Neural cell (in vitro differentiated cells): ENCODE measurements around the gene CEMP1. TPM values are rescaled to one million over a fixed set of nuclear protein-coding genes. Genes with fewer than 3 reads are reported as not detected.

Experiments
- H2AFZ ChIP-seq: fragments of 200-600, 300-800 bp; sonication (generic), shearing (Covaris generic); 2 replicates; pipeline ENCODE4 v1.6.0; 2014; ENCODE audit warnings: low read depth, mild to moderate bottlenecking, antibody characterized with exemption, low read length, moderate library complexity
- H3F3A ChIP-seq: fragments of 200-600 bp; shearing (Covaris generic); 2 replicates; pipeline ENCODE4 v1.6.1; 2016; ENCODE audit warnings: mild to moderate bottlenecking, moderate library complexity, mixed read lengths, antibody characterized with exemption, low read length; ENCODE audit not compliant: insufficient read depth, poor library complexity, severe bottlenecking
- H3K27ac ChIP-seq: fragments of 200-600, 300-800 bp; sonication (generic), shearing (Covaris generic); 2 replicates; pipeline ENCODE4 v1.5.1; 2014; ENCODE audit warnings: mild to moderate bottlenecking, low read length, moderate library complexity
- H3K27me3 ChIP-seq: fragments of 300-800, 200-600 bp; sonication (generic), shearing (Covaris generic); 2 replicates; pipeline ENCODE4 v1.6.0; 2014; ENCODE audit warnings: mild to moderate bottlenecking, low read depth, low read length, moderate library complexity; ENCODE audit not compliant: insufficient read depth
- H3K36me3 ChIP-seq: fragments of 300-800, 200-600 bp; sonication (generic), shearing (Covaris generic); 2 replicates; pipeline ENCODE4 v1.5.1; 2014; ENCODE audit warnings: mild to moderate bottlenecking, antibody characterized with exemption, low read length, moderate library complexity; ENCODE audit not compliant: insufficient read depth
- H3K4me2 ChIP-seq: fragments of 300-800, 200-600 bp; sonication (generic), shearing (Covaris generic); 2 replicates; pipeline ENCODE4 v1.6.0; 2014; ENCODE audit warnings: mild to moderate bottlenecking, low read length
- H3K4me3 ChIP-seq: fragments of 300-800, 200-600 bp; sonication (generic), shearing (Covaris generic); 2 replicates; pipeline ENCODE4 v1.5.1; 2014; ENCODE audit warnings: mild to moderate bottlenecking, low read length, moderate library complexity
- H3K79me2 ChIP-seq: fragments of 200-600 bp; shearing (Covaris generic); replicated peaks from 2 replicates; pipeline ENCODE4 v1.6.0; 2014; ENCODE audit warnings: mild to moderate bottlenecking, low read length, moderate library complexity; ENCODE audit not compliant: insufficient read depth
- H3K9ac ChIP-seq: fragments of 300-800, 200-600 bp; sonication (generic), shearing (Covaris generic); 2 replicates; pipeline ENCODE4 v1.6.1; 2016; ENCODE audit warnings: mild to moderate bottlenecking, low read length, mixed read lengths
- H3K9me2 ChIP-seq: fragments of 200-600 bp; shearing (Covaris generic); 2 replicates; pipeline ENCODE4 v1.6.1; 2016; ENCODE audit warnings: mild to moderate bottlenecking, low read length, mixed read lengths; ENCODE audit not compliant: insufficient read depth
- H3K9me3 ChIP-seq: fragments of 200-600, 300-800 bp; sonication (generic), shearing (Covaris generic); 2 replicates; pipeline ENCODE4 v1.6.1; 2016; ENCODE audit warnings: mild to moderate bottlenecking, mixed run types, low read length, moderate library complexity, mixed read lengths
- H4K20me1 ChIP-seq: fragments of 200-600 bp; shearing (Covaris generic); 2 replicates; pipeline ENCODE4 v1.6.1; 2016; ENCODE audit warnings: mild to moderate bottlenecking, mixed run types; ENCODE audit not compliant: insufficient read depth
- EP300 ChIP-seq: fragments of 450-650 bp; conservative IDR thresholded peaks from 2 replicates; pipeline ENCODE4 v1.6.1; 2014; ENCODE audit warnings: antibody characterized with exemption, mild to moderate bottlenecking, moderate library complexity; ENCODE audit not compliant: poor library complexity, severe bottlenecking
- EZH2 ChIP-seq: fragments of 200-600, 300-800 bp; shearing (Covaris generic), sonication (generic); IDR thresholded peaks from 2 replicates; pipeline ENCODE4 v1.6.1; 2014; ENCODE audit warnings: antibody characterized with exemption, low read length, borderline replicate concordance, mild to moderate bottlenecking; ENCODE audit not compliant: insufficient read depth, poor library complexity, severe bottlenecking
- MXI1 ChIP-seq: fragments of 450-650 bp; conservative IDR thresholded peaks from 2 replicates; pipeline ENCODE4 v1.6.1; 2014; ENCODE audit warnings: antibody characterized with exemption, mild to moderate bottlenecking; ENCODE audit not compliant: poor library complexity, severe bottlenecking
- POLR2AphosphoS5 ChIP-seq: IDR thresholded peaks from 2 replicates; pipeline ENCODE4 v1.6.1; 2012
- RAD21 ChIP-seq: fragments of 450-650 bp; conservative IDR thresholded peaks from 2 replicates; pipeline ENCODE4 v1.6.1; 2014; ENCODE audit warnings: antibody characterized with exemption, mild to moderate bottlenecking, moderate library complexity
- SMC3 ChIP-seq: fragments of 450-650 bp; conservative IDR thresholded peaks from 2 replicates; pipeline ENCODE4 v1.6.1; 2014; ENCODE audit warnings: antibody characterized with exemption, mild to moderate bottlenecking, moderate library complexity; ENCODE audit not compliant: poor library complexity
- TAF1 ChIP-seq: IDR thresholded peaks from 2 replicates; pipeline ENCODE4 v1.6.1; 2012; ENCODE audit warnings: low read depth
- polyA plus RNA-seq: library from polyadenylated mRNA; depleted of rRNA; stranded (reverse); fragments of >200 nt; gene quantifications from 2 replicates; pipeline ENCODE4 v1.2.3, GENCODE V29; 2014
- small RNA-seq, 3 experiments: library from RNA; depleted of rRNA; stranded (forward); fragments of <200 nt; gene quantifications; one replicate each; pipeline ENCODE3, GENCODE V24; 2012
- TF ChIP-seq, protein P1 (sequence below): fragments of 450-650 bp; IDR thresholded peaks from 2 replicates; pipeline ENCODE4 v1.5.1; 2014; ENCODE audit warnings: antibody characterized with exemption, mild to moderate bottlenecking, moderate library complexity; ENCODE audit not compliant: poor library complexity, severe bottlenecking
- TF ChIP-seq, protein P2 (sequence below): IDR thresholded peaks from 2 replicates; pipeline ENCODE4 v1.6.1; 2012; ENCODE audit warnings: borderline replicate concordance

The CEMP1 gene
- polyA plus RNA-seq, 1 donor from 2014 or later, result 0.46 TPM

DNA sequence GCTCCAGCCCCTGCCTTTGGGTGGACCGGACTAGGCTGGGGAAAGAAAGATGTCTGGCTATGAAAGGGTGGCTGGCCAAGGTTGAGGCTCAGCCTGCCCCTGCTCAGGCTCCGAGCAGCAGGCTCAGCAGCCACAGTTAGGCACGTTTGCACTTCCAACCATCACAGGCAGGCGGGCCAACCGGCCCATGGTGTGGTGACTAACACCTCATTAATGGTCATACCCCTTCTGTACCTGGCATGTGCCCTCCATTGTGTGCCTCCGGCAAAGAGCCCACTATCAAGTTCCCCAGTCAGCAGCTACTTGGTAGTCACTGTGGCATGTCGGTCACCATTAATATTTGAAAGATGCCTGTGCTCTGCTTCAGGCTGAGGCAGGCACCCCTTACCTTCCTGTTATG is 49.5 kb downstream of the CEMP1 start:
- H3K9me2 ChIP-seq, result no peaks in the 10 kb centered on the region
- H3F3A ChIP-seq, result no peaks in the 10 kb centered on the region
- H3K79me2 ChIP-seq, result peaks cover 4% of the 10 kb centered on the region
- H3K27ac ChIP-seq, result no peak overlapping the region
- H3K4me3 ChIP-seq, result no peak overlapping the region
- no peak overlapping the region for H2AFZ ChIP-seq
- no peak overlapping the region for H3K4me2 ChIP-seq
- H3K9me3 ChIP-seq, result no peaks in the 10 kb centered on the region
- no peak for TF ChIP-seq RAD21
- no peak for TF ChIP-seq POLR2AphosphoS5
- TF ChIP-seq, protein P1, sequence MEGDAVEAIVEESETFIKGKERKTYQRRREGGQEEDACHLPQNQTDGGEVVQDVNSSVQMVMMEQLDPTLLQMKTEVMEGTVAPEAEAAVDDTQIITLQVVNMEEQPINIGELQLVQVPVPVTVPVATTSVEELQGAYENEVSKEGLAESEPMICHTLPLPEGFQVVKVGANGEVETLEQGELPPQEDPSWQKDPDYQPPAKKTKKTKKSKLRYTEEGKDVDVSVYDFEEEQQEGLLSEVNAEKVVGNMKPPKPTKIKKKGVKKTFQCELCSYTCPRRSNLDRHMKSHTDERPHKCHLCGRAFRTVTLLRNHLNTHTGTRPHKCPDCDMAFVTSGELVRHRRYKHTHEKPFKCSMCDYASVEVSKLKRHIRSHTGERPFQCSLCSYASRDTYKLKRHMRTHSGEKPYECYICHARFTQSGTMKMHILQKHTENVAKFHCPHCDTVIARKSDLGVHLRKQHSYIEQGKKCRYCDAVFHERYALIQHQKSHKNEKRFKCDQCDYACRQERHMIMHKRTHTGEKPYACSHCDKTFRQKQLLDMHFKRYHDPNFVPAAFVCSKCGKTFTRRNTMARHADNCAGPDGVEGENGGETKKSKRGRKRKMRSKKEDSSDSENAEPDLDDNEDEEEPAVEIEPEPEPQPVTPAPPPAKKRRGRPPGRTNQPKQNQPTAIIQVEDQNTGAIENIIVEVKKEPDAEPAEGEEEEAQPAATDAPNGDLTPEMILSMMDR, result no peak
- TF ChIP-seq SMC3, result no peak
- no peak for TF ChIP-seq EZH2
- TF ChIP-seq, protein P2, sequence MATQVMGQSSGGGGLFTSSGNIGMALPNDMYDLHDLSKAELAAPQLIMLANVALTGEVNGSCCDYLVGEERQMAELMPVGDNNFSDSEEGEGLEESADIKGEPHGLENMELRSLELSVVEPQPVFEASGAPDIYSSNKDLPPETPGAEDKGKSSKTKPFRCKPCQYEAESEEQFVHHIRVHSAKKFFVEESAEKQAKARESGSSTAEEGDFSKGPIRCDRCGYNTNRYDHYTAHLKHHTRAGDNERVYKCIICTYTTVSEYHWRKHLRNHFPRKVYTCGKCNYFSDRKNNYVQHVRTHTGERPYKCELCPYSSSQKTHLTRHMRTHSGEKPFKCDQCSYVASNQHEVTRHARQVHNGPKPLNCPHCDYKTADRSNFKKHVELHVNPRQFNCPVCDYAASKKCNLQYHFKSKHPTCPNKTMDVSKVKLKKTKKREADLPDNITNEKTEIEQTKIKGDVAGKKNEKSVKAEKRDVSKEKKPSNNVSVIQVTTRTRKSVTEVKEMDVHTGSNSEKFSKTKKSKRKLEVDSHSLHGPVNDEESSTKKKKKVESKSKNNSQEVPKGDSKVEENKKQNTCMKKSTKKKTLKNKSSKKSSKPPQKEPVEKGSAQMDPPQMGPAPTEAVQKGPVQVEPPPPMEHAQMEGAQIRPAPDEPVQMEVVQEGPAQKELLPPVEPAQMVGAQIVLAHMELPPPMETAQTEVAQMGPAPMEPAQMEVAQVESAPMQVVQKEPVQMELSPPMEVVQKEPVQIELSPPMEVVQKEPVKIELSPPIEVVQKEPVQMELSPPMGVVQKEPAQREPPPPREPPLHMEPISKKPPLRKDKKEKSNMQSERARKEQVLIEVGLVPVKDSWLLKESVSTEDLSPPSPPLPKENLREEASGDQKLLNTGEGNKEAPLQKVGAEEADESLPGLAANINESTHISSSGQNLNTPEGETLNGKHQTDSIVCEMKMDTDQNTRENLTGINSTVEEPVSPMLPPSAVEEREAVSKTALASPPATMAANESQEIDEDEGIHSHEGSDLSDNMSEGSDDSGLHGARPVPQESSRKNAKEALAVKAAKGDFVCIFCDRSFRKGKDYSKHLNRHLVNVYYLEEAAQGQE, result no peak
- TF ChIP-seq TAF1, result no peak
- TF ChIP-seq MXI1, result no peak
- TF ChIP-seq EP300, result no peak
- no peaks in the 10 kb centered on the region for H3K36me3 ChIP-seq
- no peak overlapping the region for H3K9ac ChIP-seq
- H4K20me1 ChIP-seq, result no peaks in the 10 kb centered on the region
- no peaks in the 10 kb centered on the region for H3K27me3 ChIP-seq

DNA sequence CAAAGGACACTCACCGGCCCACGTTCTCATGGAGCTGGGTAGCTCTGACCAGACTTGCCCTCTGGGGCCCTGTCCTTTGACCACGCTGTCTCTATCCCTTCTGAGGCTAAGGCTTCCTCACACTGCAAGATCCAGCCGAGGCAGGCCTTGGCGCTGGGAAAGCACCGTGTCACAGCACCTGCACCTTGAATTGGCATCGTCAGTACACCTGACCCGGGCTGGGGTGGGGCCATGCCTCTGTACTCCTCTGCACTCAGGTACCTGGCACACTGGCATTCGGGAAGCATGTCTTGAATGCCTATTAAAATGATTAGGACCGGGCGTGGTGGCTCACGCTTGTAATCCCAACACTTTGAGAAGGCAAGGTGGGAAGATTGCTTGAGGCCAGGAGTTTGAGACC is 50.3 kb downstream of the CEMP1 start:
- H3K36me3 ChIP-seq, result no peaks in the 10 kb centered on the region

More for the DNA sequence above, 50.3 kb downstream of the CEMP1 start:
- H3K9me3 ChIP-seq, result no peaks in the 10 kb centered on the region
- no peaks in the 10 kb centered on the region for H3K27me3 ChIP-seq
- TF ChIP-seq SMC3 (no peak), TAF1 (no peak), POLR2AphosphoS5 (no peak)
- no peaks in the 10 kb centered on the region for H3F3A ChIP-seq
- no peak overlapping the region for H3K27ac ChIP-seq
- H4K20me1 ChIP-seq, result no peaks in the 10 kb centered on the region
- H3K79me2 ChIP-seq, result peaks cover 8% of the 10 kb centered on the region
- no peaks in the 10 kb centered on the region for H3K9me2 ChIP-seq
- H3K9ac ChIP-seq, result no peak overlapping the region
- H3K4me2 ChIP-seq, result no peak overlapping the region
- no peak overlapping the region for H2AFZ ChIP-seq
- no peak overlapping the region for H3K4me3 ChIP-seq

Small RNA genes lying within 50 kb of the gene (small RNA-seq; reads per million reads assigned to genes)
- gene AC093525.1, result 0 reads per million in 3 experiments
- gene MIR3178, result 0 to 0.32 (median 0) reads per million in 3 experiments

Other genes with a start within 250 kb of the CEMP1 start
- gene ABCA3, start 190.7 kb downstream of the CEMP1 start, polyA plus RNA-seq, result 30.7 and 34.1 TPM in 2 replicates
- gene CCNF, start 102.0 kb downstream of the CEMP1 start, polyA plus RNA-seq, result 5.2 and 5.7 TPM in 2 replicates
- gene TEDC2, start 71.3 kb downstream of the CEMP1 start, polyA plus RNA-seq, result 27.6 and 31.5 TPM in 2 replicates
- gene NTN3, start 60.1 kb downstream of the CEMP1 start, polyA plus RNA-seq, result 1.2 and 2.4 TPM in 2 replicates
- gene TBC1D24, start 56.3 kb downstream of the CEMP1 start, polyA plus RNA-seq, result 27.1 and 30.1 TPM in 2 replicates
- 89.7 and 100 TPM in 2 replicates for gene ATP6V0C, start 17.5 kb downstream of the CEMP1 start, polyA plus RNA-seq
- 50.0 and 80.3 TPM in 2 replicates for gene AMDHD2, start 11.0 kb downstream of the CEMP1 start, polyA plus RNA-seq
- gene PDPK1, start 6.6 kb upstream of the CEMP1 start, polyA plus RNA-seq, result 18.6 and 20.1 TPM in 2 replicates
- 42.7 and 43.6 TPM in 2 replicates for gene KCTD5, start 151.1 kb upstream of the CEMP1 start, polyA plus RNA-seq
- gene PRSS27, start 188.8 kb upstream of the CEMP1 start, polyA plus RNA-seq, result 3.0 and 5.9 TPM in 2 replicates
- 40.0 and 58.2 TPM in 2 replicates for gene SRRM2, start 221.2 kb upstream of the CEMP1 start, polyA plus RNA-seq
- 513 and 520 TPM in 2 replicates for gene ELOB, start 245.9 kb upstream of the CEMP1 start, polyA plus RNA-seq